Mesothelial cell of epicardium (in vitro differentiated cells): ENCODE results near the gene FLRT2. TPM values are rescaled to one million over a fixed set of nuclear protein-coding genes. Genes with fewer than 3 reads are reported as not detected.

Experiments used
- DNase-seq, 2 experiments: peaks; one replicate each; pipeline ENCODE4 v3.0.0; 2021; ENCODE audit warnings: low spot score in 2 of 2; ENCODE audit not compliant: unreplicated experiment in 2 of 2
- H3K27ac Mint-ChIP-seq: 2 replicates; pipeline ENCODE4 v1.8.0; 2021; ENCODE audit warnings: mixed read lengths
- H3K27me3 Mint-ChIP-seq: 2 replicates; pipeline ENCODE4 v1.8.0; 2021; ENCODE audit warnings: low read depth, mixed read lengths
- H3K36me3 Mint-ChIP-seq: 2 replicates; pipeline ENCODE4 v1.8.0; 2021; ENCODE audit warnings: mixed read lengths
- H3K4me1 Mint-ChIP-seq: 2 replicates; pipeline ENCODE4 v1.8.0; 2021; ENCODE audit warnings: mixed read lengths
- H3K4me3 Mint-ChIP-seq: 2 replicates; pipeline ENCODE4 v1.8.0; 2021; ENCODE audit warnings: mild to moderate bottlenecking, moderate library complexity, mixed read lengths
- H3K9me3 Mint-ChIP-seq: 2 replicates; pipeline ENCODE4 v1.8.0; 2021; ENCODE audit warnings: mixed read lengths
- CTCF ChIP-seq: fragments of 200-600 bp; sonication (generic); IDR thresholded peaks from one replicate; pipeline ENCODE4 v1.5.0; 2021; ENCODE audit warnings: antibody characterized with exemption; ENCODE audit not compliant: unreplicated experiment
- total RNA-seq: library from RNA; stranded (reverse); gene quantifications from 3 replicates; pipeline ENCODE4 v1.2.1, GENCODE V29; 2021

The FLRT2 gene
- total RNA-seq, 1 donor from 2014 or later: 150 TPM

- Mint-ChIP-seq H3K36me3 (no peaks in the 10 kb centered on the region), H3K4me1 (no peaks in the 10 kb centered on the region), H3K27ac (no peak overlapping the region), H3K4me3 (no peak overlapping the region), H3K27me3 (no peaks in the 10 kb centered on the region), H3K9me3 (no peaks in the 10 kb centered on the region)
- no peak for DNase-seq
- no peak for TF ChIP-seq CTCF
These were observed 158.1 kb downstream of the FLRT2 start for GRCh38 chr14:85688006-85688405.

GRCh38 chr14:85695300-85695699 is 165.4 kb downstream of the FLRT2 start:
- Mint-ChIP-seq H3K4me1 (no peaks in the 10 kb centered on the region), H3K27me3 (no peaks in the 10 kb centered on the region), H3K27ac (no peak overlapping the region), H3K36me3 (no peaks in the 10 kb centered on the region), H3K4me3 (no peak overlapping the region), H3K9me3 (peaks cover 8% of the 10 kb centered on the region)
- no peak for DNase-seq
- no peak for TF ChIP-seq CTCF

GRCh38 chr14:85701116-85701515 is 171.2 kb downstream of the FLRT2 start:
- H3K4me1 Mint-ChIP-seq: peaks cover 4% of the 10 kb centered on the region
- H3K9me3 Mint-ChIP-seq: peaks cover 8% of the 10 kb centered on the region

GRCh38 chr14:85701763-85702162 is 171.8 kb downstream of the FLRT2 start:
- H3K27ac Mint-ChIP-seq: no peak overlapping the region
- H3K4me3 Mint-ChIP-seq: no peak overlapping the region

More at GRCh38 chr14:85701116-85701515, 171.2 kb downstream of the FLRT2 start:
- Mint-ChIP-seq H3K36me3 (no peaks in the 10 kb centered on the region), H3K4me3 (no peak overlapping the region), H3K27ac (no peak overlapping the region), H3K27me3 (no peaks in the 10 kb centered on the region)
- no peak for TF ChIP-seq CTCF
- DNase-seq: no peak

GRCh38 chr14:85702191-85702590 is 172.2 kb downstream of the FLRT2 start:
- DNase-seq: no peak
- H3K4me3 Mint-ChIP-seq: no peak overlapping the region
- no peak for TF ChIP-seq CTCF
- H3K4me1 Mint-ChIP-seq: peaks cover 4% of the 10 kb centered on the region
- H3K36me3 Mint-ChIP-seq: no peaks in the 10 kb centered on the region
- no peaks in the 10 kb centered on the region for H3K27me3 Mint-ChIP-seq
- H3K9me3 Mint-ChIP-seq: peaks cover 4% of the 10 kb centered on the region
- H3K27ac Mint-ChIP-seq: no peak overlapping the region

More at GRCh38 chr14:85701763-85702162, 171.8 kb downstream of the FLRT2 start:
- no peaks in the 10 kb centered on the region for H3K36me3 Mint-ChIP-seq
- no peaks in the 10 kb centered on the region for H3K27me3 Mint-ChIP-seq
- no peak for DNase-seq
- H3K4me1 Mint-ChIP-seq: peaks cover 4% of the 10 kb centered on the region
- H3K9me3 Mint-ChIP-seq: peaks cover 6% of the 10 kb centered on the region
- TF ChIP-seq CTCF: no peak

GRCh38 chr14:85702997-85703396 is 173.1 kb downstream of the FLRT2 start:
- no peak overlapping the region for H3K4me3 Mint-ChIP-seq

More at GRCh38 chr14:85702997-85703396, 173.1 kb downstream of the FLRT2 start:
- Mint-ChIP-seq H3K27ac (no peak overlapping the region), H3K27me3 (no peaks in the 10 kb centered on the region), H3K9me3 (peaks cover 4% of the 10 kb centered on the region), H3K36me3 (no peaks in the 10 kb centered on the region), H3K4me1 (peaks cover 4% of the 10 kb centered on the region)
- no peak for TF ChIP-seq CTCF
- DNase-seq: no peak
